ENCODE measurements around the gene MSLN. TPM values are rescaled to one million over a fixed set of nuclear protein-coding genes. Genes with fewer than 3 reads are reported as not detected.

Gene MSLN
- total RNA-seq, 4 donors from 2014 or later = 0.39 TPM; not detected in 3

DNA sequence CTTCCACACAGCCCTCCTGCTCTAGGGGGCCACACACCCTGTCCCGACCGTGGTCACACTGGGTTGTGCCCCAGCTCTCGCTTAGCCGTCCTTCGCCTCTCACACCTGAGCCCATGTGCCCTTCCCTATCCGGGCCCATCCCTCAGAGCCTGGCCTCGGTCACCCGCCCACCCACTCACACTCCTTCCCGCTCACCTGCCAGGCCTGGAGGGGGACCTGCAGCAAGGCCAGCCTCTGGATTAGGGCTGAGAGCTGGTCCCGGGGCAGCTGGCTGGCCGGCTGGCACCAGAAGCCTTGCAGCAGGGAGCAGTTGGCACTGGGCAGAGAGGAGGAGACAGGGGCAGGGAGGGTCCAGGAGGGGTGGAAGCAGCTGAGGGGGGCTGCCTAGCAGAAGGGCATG lies 17.9 kb downstream of the MSLN start:
- 83% methylated on average over 11 of the region's 11 CpGs for WGBS

DNA sequence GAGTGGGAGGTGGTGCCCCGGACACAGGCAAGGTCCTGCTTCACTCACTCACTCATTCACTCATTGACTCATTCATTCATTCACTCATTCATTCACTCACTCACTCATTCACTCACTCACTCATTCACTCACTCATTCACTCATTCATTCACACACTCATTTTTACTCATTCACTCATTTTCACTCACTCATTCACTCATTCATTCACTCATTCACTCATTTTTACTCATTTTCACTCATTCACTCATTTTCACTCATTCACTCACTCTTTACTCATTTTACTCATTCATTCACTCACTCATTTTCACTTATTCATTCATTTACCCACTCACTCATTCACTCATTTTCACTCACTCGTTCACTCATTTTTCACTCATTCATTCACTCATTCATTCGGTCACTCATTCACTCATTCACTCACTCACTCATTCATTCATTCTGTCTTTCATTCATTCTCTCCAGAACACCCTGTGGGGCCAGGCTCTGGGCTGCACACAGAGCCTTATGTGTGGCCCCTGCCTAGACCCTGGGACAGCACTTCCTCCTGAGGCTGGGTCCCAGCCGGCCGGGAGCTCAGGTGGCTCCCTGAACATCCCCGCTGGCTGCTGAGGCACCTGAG lies 18.5 kb downstream of the MSLN start:
- WGBS = 86% methylated on average over 6 of the region's 6 CpGs
- no peak for DNase-seq (ENCODE audit: extremely low spot score)
- Histone ChIP-seq H3K27ac (replicated peaks in 1 of 4) (no peak overlapping the region), H3K4me3 (no peak overlapping the region), H3K36me3 (no peaks in the 10 kb centered on the region), H3K9me3 (no peaks in the 10 kb centered on the region), H3K4me1 (peaks cover 0 to 11% (median 8%) of the 10 kb centered on the region in 4 donors), H3K27me3 (peaks cover 0 to 95% (median 13%) of the 10 kb centered on the region in 4 donors)
- no peak for TF ChIP-seq EP300 (IDR thresholded peaks at IDR 0.05)
- no peak for TF ChIP-seq POLR2AphosphoS5 (IDR thresholded peaks at IDR 0.05)
- no peak for TF ChIP-seq POLR2A (IDR thresholded peaks at IDR 0.05; ENCODE audit: low read depth)
- TF ChIP-seq, protein P1, sequence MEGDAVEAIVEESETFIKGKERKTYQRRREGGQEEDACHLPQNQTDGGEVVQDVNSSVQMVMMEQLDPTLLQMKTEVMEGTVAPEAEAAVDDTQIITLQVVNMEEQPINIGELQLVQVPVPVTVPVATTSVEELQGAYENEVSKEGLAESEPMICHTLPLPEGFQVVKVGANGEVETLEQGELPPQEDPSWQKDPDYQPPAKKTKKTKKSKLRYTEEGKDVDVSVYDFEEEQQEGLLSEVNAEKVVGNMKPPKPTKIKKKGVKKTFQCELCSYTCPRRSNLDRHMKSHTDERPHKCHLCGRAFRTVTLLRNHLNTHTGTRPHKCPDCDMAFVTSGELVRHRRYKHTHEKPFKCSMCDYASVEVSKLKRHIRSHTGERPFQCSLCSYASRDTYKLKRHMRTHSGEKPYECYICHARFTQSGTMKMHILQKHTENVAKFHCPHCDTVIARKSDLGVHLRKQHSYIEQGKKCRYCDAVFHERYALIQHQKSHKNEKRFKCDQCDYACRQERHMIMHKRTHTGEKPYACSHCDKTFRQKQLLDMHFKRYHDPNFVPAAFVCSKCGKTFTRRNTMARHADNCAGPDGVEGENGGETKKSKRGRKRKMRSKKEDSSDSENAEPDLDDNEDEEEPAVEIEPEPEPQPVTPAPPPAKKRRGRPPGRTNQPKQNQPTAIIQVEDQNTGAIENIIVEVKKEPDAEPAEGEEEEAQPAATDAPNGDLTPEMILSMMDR (IDR thresholded peaks at IDR 0.05) = no peak
- intact Hi-C loops (cut with DNase I) = no loop called here

More for the DNA sequence above, 17.9 kb downstream of the MSLN start:
- Histone ChIP-seq H3K4me3 (no peak overlapping the region), H3K27me3 (peaks cover 0 to 94% (median 13%) of the 10 kb centered on the region in 4 donors), H3K36me3 (no peaks in the 10 kb centered on the region), H3K4me1 (peaks cover 0 to 5% (median 2%) of the 10 kb centered on the region in 4 donors), H3K9me3 (no peaks in the 10 kb centered on the region), H3K27ac (replicated peaks in 1 of 4) (no peak overlapping the region)
- intact Hi-C loops (cut with DNase I) = no loop called here
- TF ChIP-seq POLR2AphosphoS5 (IDR thresholded peaks at IDR 0.05) (no peak), POLR2A (IDR thresholded peaks at IDR 0.05; ENCODE audit: low read depth) (no peak), EP300 (IDR thresholded peaks at IDR 0.05) (no peak)
- TF ChIP-seq, protein P1 (IDR thresholded peaks at IDR 0.05) = no peak
- no peak for DNase-seq (ENCODE audit: extremely low spot score)

DNA sequence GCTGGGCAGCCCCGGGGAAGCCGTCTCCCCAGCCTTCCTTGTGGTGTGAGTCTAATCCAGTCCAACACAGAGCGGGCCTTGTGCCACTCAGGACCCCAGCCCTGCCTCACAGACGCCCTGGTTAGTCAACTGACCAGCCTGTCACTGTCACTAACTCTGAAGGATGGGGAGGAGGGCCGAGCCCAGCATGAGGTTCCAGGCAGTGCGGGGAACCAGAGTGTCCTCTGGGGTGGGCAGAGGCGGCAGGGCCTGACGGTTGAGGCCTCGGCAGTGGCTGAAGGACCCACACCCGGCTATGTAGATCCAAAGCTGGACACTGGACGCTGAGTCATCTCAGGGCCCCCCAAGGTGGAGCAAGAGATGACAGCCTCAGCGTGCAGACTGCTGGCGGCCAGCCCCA lies 19.0 kb downstream of the MSLN start:
- no peak for DNase-seq (ENCODE audit: extremely low spot score)
- Histone ChIP-seq H3K4me3 (no peak overlapping the region), H3K27me3 (peaks cover 0 to 90% (median 13%) of the 10 kb centered on the region in 4 donors), H3K36me3 (no peaks in the 10 kb centered on the region), H3K27ac (replicated peaks in 1 of 4) (no peak overlapping the region), H3K9me3 (no peaks in the 10 kb centered on the region), H3K4me1 (peaks cover 0 to 13% (median 8%) of the 10 kb centered on the region in 4 donors)
- WGBS = 70% methylated on average over 10 of the region's 13 CpGs
- TF ChIP-seq EP300 (IDR thresholded peaks at IDR 0.05) = no peak
- TF ChIP-seq, protein P1 (IDR thresholded peaks at IDR 0.05) = no peak
- no peak for TF ChIP-seq POLR2AphosphoS5 (IDR thresholded peaks at IDR 0.05)
- no peak for TF ChIP-seq POLR2A (IDR thresholded peaks at IDR 0.05; ENCODE audit: low read depth)
- intact Hi-C loops (cut with DNase I) = no loop called here

- no peak for DNase-seq (ENCODE audit: extremely low spot score)
- H3K27ac ChIP-seq (replicated peaks in 1 of 4) = no peak overlapping the region
- H3K9me3 ChIP-seq = no peaks in the 10 kb centered on the region
- peaks cover 0 to 82% (median 13%) of the 10 kb centered on the region in 4 donors for H3K27me3 ChIP-seq
- H3K4me1 ChIP-seq = peaks cover 0 to 14% (median 9%) of the 10 kb centered on the region in 4 donors
- intact Hi-C loops (cut with DNase I) = no loop called here
- TF ChIP-seq EP300 (IDR thresholded peaks at IDR 0.05) = no peak
- no peak for TF ChIP-seq POLR2AphosphoS5 (IDR thresholded peaks at IDR 0.05)
- TF ChIP-seq, protein P1 (IDR thresholded peaks at IDR 0.05) = no peak
- no peak for TF ChIP-seq POLR2A (IDR thresholded peaks at IDR 0.05; ENCODE audit: low read depth)
- H3K4me3 ChIP-seq = no peak overlapping the region
- WGBS = 87% methylated on average over 13 of the region's 16 CpGs
- H3K36me3 ChIP-seq = no peaks in the 10 kb centered on the region
Observed at GRCh38 chr16:780296-780695, 19.8 kb downstream of the MSLN start.

Measured in esophagus muscularis mucosa (tissue), 4 donors.